Anterior cingulate cortex (tissue), 58 donors: ENCODE measurements around the gene GADD45G.

Source experiments
- DNase-seq, 58 donors: peaks; one replicate each; lab custom pipeline; 2025; lab: John Stamatoyannopoulos, UW

The GADD45G gene

GRCh38 chr9:89604729-89605464, at the start of gene GADD45G:
TSS of gene GADD45G (plus strand) at chr9:89605012. CDS start at chr9:89605122, 110 bp downstream.
- peak; percentile 51 to 96 (median 87) for DNase-seq

- DNase-seq = no peak
Measured at GRCh38 chr9:89555036-89555415, 49.8 kb upstream of the GADD45G start.

GRCh38 chr9:89555451-89556375, 49.1 kb upstream of the GADD45G start:
- DNase-seq = no peak

- DNase-seq = no peak
Measured at GRCh38 chr9:89558196-89558899, 46.5 kb upstream of the GADD45G start.

- no peak for DNase-seq
Measured at GRCh38 chr9:89558948-89559347, 45.9 kb upstream of the GADD45G start.

GRCh38 chr9:89562186-89562814, 42.5 kb upstream of the GADD45G start:
- no peak for DNase-seq

GRCh38 chr9:89563571-89564345, 41.1 kb upstream of the GADD45G start:
- no peak for DNase-seq

- peak in 8 of 58 donors; percentile 3 to 30 (median 16) for DNase-seq
Measured at GRCh38 chr9:89564346-89564878, 40.4 kb upstream of the GADD45G start.

GRCh38 chr9:89567649-89568048, 37.2 kb upstream of the GADD45G start:
- no peak for DNase-seq

- DNase-seq = no peak
Measured at GRCh38 chr9:89574309-89574708, 30.5 kb upstream of the GADD45G start.

- no peak for DNase-seq
Measured at GRCh38 chr9:89576404-89576839, 28.4 kb upstream of the GADD45G start.

GRCh38 chr9:89577363-89577762, 27.4 kb upstream of the GADD45G start:
- no peak for DNase-seq

GRCh38 chr9:89579741-89580385, 24.9 kb upstream of the GADD45G start:
- DNase-seq = no peak

- no peak for DNase-seq
Measured at GRCh38 chr9:89586311-89586710, 18.5 kb upstream of the GADD45G start.

GRCh38 chr9:89588271-89588879, 16.4 kb upstream of the GADD45G start:
- DNase-seq = no peak

GRCh38 chr9:89590415-89590814, 14.4 kb upstream of the GADD45G start:
- DNase-seq = no peak

GRCh38 chr9:89591274-89592212, 13.3 kb upstream of the GADD45G start:
- no peak for DNase-seq
